A549 (cell line): Measurements from ENCODE around the gene RANBP3. TPM values are rescaled to one million over a fixed set of nuclear protein-coding genes. Genes with fewer than 3 reads are reported as not detected.
"Not testable (repeated sequence)": the region's sequence is repeated elsewhere in the genome, so short reads cannot be mapped to it uniquely, and the experiment has no call there.

Experiments used
- ATAC-seq, 2 experiments: fragments of 200-7000 bp in 1 of 2; fragments of >200 bp in 1 of 2; cut with Nextera tagmentation in 1 of 2; cut with Tn5 transposase in 1 of 2; 3 replicates each; pipeline versions ENCODE4 v1.8.0 to v1.9.1; 2018 to 2020; ENCODE audit warnings: mild to moderate bottlenecking in 1 of 2, moderate library complexity in 1 of 2
- CTCF ChIA-PET: fragments of 300-600 bp; sonication (Branson Sonifier 250); formaldehyde crosslinking; extraction: SDS; loops from one replicate; lab custom pipeline; 2021; ENCODE audit warnings: antibody characterized with exemption, inconsistent platforms; lab: Yijun Ruan, JAX
- POLR2A ChIA-PET: fragments of 350-600 bp; formaldehyde crosslinking; extraction: SDS; loops from one replicate; lab custom pipeline; 2021; ENCODE audit warnings: antibody characterized with exemption, inconsistent platforms; lab: Yijun Ruan, JAX
- DNase-seq, 2 experiments: peaks; one replicate each; pipeline versions ENCODE4 v3.0.0 to v3.0.0-alpha.2; 2011 to 2016; ENCODE audit warnings: low read depth in 1 of 2, low spot score in 1 of 2
- FAIRE-seq: peaks from 2 replicates; lab custom pipeline; 2011; peaks lifted over from hg19 to GRCh38; lab: Jason Lieb, UNC
- H3K27ac ChIP-seq, 2 experiments: fragments of >200 bp; sonication (Bioruptor Twin); formaldehyde crosslinking; 3 replicates each; pipeline ENCODE4 v1.5.1; 2016 to 2017
- H3K4me1 ChIP-seq: fragments of >200 bp; sonication (Bioruptor Twin); formaldehyde crosslinking; 3 replicates; pipeline ENCODE4 v1.6.1; 2016
- H3K4me2 ChIP-seq: fragments of >200 bp; sonication (Bioruptor Twin); formaldehyde crosslinking; 3 replicates; pipeline ENCODE4 v1.6.1; 2016
- H3K4me3 ChIP-seq: fragments of >200 bp; sonication (Bioruptor Twin); formaldehyde crosslinking; 3 replicates; pipeline ENCODE4 v1.5.1; 2016
- H3K9me3 ChIP-seq: fragments of >200 bp; sonication (Bioruptor Twin); formaldehyde crosslinking; 3 replicates; pipeline ENCODE4 v1.6.1; 2016
- CBX8 ChIP-seq: fragments of 200-600 bp; sonication (generic); IDR thresholded peaks from 2 replicates; pipeline ENCODE4 v1.6.1; 2016
- EHF ChIP-seq: fragments of 250-450 bp; sonication (Bioruptor Pico); IDR thresholded peaks from 2 replicates; pipeline ENCODE4 v1.5.0; 2020; ENCODE audit warnings: mild to moderate bottlenecking
- EHMT2 ChIP-seq: fragments of 200-600 bp; sonication (generic); IDR thresholded peaks from 2 replicates; pipeline ENCODE4 v1.6.1; 2016; ENCODE audit warnings: antibody characterized with exemption, low read depth, mild to moderate bottlenecking, moderate library complexity
- ELK1 ChIP-seq: fragments of 150-350 bp; IDR thresholded peaks from 2 replicates; pipeline ENCODE4 v1.6.1; 2014; ENCODE audit warnings: low read depth, mild to moderate bottlenecking, low read length
- ESRRA ChIP-seq: fragments of 150-350 bp; IDR thresholded peaks from 2 replicates; pipeline ENCODE4 v1.6.1; 2014; ENCODE audit warnings: mild to moderate bottlenecking, low read length, borderline replicate concordance
- FOSB ChIP-seq: fragments of 250-450 bp; sonication (Bioruptor Pico); IDR thresholded peaks from 2 replicates; pipeline ENCODE4 v1.5.0; 2020; ENCODE audit warnings: mild to moderate bottlenecking, moderate library complexity
- HOXB5 ChIP-seq: fragments of 250-450 bp; sonication (Bioruptor Pico); IDR thresholded peaks from 2 replicates; pipeline ENCODE4 v1.5.0; 2020; ENCODE audit warnings: mild to moderate bottlenecking, moderate library complexity
- MAFK ChIP-seq: fragments of 450-650 bp; IDR thresholded peaks from 2 replicates; pipeline ENCODE4 v1.6.1; 2014; ENCODE audit not compliant: partially characterized antibody
- NR3C1 ChIP-seq: fragments of >200 bp; sonication (Bioruptor Twin); formaldehyde crosslinking; IDR thresholded peaks from 3 replicates; pipeline ENCODE4 v1.6.1; 2017
- POLR2A ChIP-seq: IDR thresholded peaks from 2 replicates; pipeline ENCODE4 v1.6.1; 2012; ENCODE audit warnings: mild to moderate bottlenecking, low read length
- RAD21 ChIP-seq, 2 experiments: fragments of >200 bp in 1 of 2; sonication (Bioruptor Twin) in 1 of 2; formaldehyde crosslinking in 1 of 2; IDR thresholded peaks in 1 of 2; conservative IDR thresholded peaks in 1 of 2; 2 replicates in 1 of 2; 3 replicates in 1 of 2; pipeline ENCODE4 v1.6.1; 2012 to 2018; ENCODE audit warnings: inconsistent platforms in 1 of 2
- RARB ChIP-seq: fragments of 250-450 bp; sonication (Bioruptor Pico); IDR thresholded peaks from 2 replicates; pipeline ENCODE4 v1.8.0; 2021; ENCODE audit warnings: mild to moderate bottlenecking, moderate library complexity
- RNF2 ChIP-seq: fragments of 200-600 bp; sonication (generic); IDR thresholded peaks from 2 replicates; pipeline ENCODE4 v1.6.1; 2016; ENCODE audit warnings: low read depth, mild to moderate bottlenecking, antibody characterized with exemption, moderate library complexity, borderline replicate concordance
- ZC3H11A ChIP-seq: fragments of 450-650 bp; IDR thresholded peaks from 2 replicates; pipeline ENCODE4 v1.6.1; 2014; ENCODE audit warnings: antibody characterized with exemption, mild to moderate bottlenecking
- ZSCAN20 ChIP-seq: fragments of 250-450 bp; sonication (Bioruptor Pico); IDR thresholded peaks from 2 replicates; pipeline ENCODE4 v1.8.0; 2022; ENCODE audit warnings: mild to moderate bottlenecking, moderate library complexity
- WGBS: methylation state at CpG from one replicate; pipeline ENCODE4 v1.1.6; 2017; ENCODE audit errors: missing lambda C conversion rate; 5-methylcytosine and 5-hydroxymethylcytosine counted together
- polyA plus RNA-seq, 4 experiments: library from polyadenylated mRNA; depleted of rRNA in 3 of 4; stranded (reverse); fragments of >200 nt; fragmentation: RNase III in 1 of 4; extraction: RNeasy Plus Mini Kit Qiagen cat#74134 plus additional on column Dnase treatment in 1 of 4; gene quantifications; 2 replicates in 3 of 4; 3 replicates in 1 of 4; pipeline ENCODE4 v1.2.3, GENCODE V29; 2011 to 2017
- TF ChIP-seq, protein P1 (sequence below): IDR thresholded peaks from 2 replicates; pipeline ENCODE4 v1.6.1; 2012; ENCODE audit warnings: low read depth, borderline replicate concordance
- TF ChIP-seq, protein P2 (sequence below): IDR thresholded peaks from 2 replicates; pipeline ENCODE4 v1.6.1; 2012

The RANBP3 gene
- polyA plus RNA-seq, 2 of the 4 experiments (the other 2 are of a cell fraction) = 39.2 to 53.5 TPM

DNA sequence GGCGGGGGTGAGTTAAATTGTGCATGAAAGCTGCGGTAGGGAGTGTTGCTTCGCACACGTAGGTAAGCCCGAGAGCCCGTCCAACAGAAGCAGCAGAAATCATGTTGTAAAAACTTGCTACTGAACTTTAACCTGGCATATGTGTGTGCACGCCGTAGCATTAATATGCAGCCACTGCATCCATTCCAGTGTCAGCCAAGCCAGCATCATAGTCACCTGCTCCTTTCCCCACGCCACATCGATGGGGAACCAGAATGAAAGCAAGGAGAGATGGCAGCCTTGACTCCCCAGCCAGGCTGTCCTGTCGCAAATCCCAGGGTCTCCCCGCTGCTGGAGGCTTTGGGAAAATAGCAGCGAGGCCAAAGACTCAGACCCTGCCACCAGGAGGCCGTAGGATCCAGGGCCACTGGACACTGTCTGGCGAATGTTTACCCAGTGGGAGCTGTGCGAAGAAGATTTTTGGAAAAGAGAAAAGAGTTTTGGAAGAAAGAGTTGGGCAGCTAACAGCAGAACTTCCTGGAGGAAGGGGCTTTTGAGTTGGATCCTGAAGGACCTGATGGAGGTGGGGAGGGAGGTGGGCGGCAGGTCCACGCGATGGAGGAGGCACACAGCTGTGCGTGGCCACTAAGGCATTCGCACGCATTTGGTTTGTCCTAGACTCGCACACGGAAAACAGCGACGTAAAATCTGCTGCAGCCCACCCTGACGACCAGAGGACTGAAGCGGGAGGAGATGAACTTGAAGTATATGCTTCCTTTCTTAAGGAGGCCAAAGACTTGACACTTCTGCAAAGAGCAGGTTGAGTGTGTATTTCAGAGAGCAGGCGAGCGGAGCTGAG is 48.7 kb upstream of the RANBP3 start:
- ATAC-seq (no peak), FAIRE-seq (no peak), DNase-seq (no peak)
- Histone ChIP-seq H3K4me3 (no peak overlapping the region), H3K4me2 (no peak overlapping the region), H3K27ac (no peak overlapping the region), H3K4me1 (no peaks in the 10 kb centered on the region), H3K9me3 (no peaks in the 10 kb centered on the region)
- WGBS = 91% methylated on average over 30 of the region's 30 CpGs
- ChIA-PET POLR2A (no interaction called here), CTCF (interaction anchor here (0.6 to 2.5 kb wide), 7 partner anchors 10 to 861 kb away, joined by 3 to 7 read pairs (median 4); no protein-coding TSS in a partner anchor)
- TF ChIP-seq, protein P1, sequence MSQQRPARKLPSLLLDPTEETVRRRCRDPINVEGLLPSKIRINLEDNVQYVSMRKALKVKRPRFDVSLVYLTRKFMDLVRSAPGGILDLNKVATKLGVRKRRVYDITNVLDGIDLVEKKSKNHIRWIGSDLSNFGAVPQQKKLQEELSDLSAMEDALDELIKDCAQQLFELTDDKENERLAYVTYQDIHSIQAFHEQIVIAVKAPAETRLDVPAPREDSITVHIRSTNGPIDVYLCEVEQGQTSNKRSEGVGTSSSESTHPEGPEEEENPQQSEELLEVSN = no peak
- TF ChIP-seq FOSB (CRISPR knock-in tag) (no peak), EHF (no peak), NR3C1 (no peak)

DNA sequence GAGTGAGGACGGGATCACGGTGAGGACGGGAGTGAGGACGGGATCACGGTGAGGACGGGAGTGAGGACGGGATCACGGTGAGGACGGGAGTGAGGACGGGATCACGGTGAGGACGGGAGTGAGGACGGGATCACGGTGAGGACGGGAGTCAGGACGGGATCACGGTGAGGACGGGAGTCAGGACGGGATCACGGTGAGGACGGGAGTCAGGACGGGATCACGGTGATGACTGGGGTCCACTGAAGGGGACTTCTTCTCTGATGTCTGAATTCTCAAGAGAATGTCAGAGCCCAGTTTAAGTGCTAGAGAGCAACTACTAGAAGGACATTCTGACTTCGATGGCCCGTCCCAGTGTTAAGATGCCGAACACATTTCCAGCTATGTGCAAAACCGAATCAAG is 46.8 kb upstream of the RANBP3 start:
- POLR2A ChIA-PET, DNase-seq, H3K9me3 ChIP-seq, ATAC-seq, FAIRE-seq, H3K27ac ChIP-seq, H3K4me1 ChIP-seq, H3K4me3 ChIP-seq, H3K4me2 ChIP-seq: not testable (repeated sequence)
- CTCF ChIA-PET = interaction anchor here (1.5 to 1.6 kb wide), 3 partner anchors 8 to 57 kb away, joined by 4 to 5 read pairs (median 4); no protein-coding TSS in a partner anchor
- 93% methylated on average over 24 of the region's 27 CpGs for WGBS

DNA sequence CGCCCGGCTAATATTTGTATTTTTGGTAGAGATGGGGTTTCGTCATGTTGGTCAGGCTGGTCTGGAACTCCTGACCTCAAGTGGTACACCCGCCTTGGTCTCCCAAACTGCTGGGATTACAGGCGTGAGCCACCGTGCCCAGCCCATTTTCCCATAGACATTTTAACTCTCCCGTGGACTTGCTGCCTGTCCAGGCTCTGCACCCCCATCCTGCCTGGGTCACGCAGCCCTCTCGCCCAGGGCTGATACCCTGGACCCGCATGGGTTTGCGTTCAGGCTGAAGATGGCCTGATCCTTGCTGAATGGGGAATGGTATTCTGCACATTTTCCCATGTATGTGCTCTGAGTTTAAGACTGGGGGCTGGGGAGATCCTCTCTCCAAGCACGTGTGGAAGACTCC is 46.0 kb upstream of the RANBP3 start:
- CTCF ChIA-PET = interaction anchor here (0.9 to 2.4 kb wide), 6 partner anchors 11 to 102 kb away, joined by 5 to 41 read pairs (median 8); no protein-coding TSS in a partner anchor
- H3K4me3 ChIP-seq = no peak overlapping the region
- no peaks in the 10 kb centered on the region for H3K4me1 ChIP-seq
- H3K27ac ChIP-seq = no peak overlapping the region
- WGBS = 81% methylated on average over 9 of the region's 12 CpGs
- no peak for TF ChIP-seq MAFK
- no peak for TF ChIP-seq POLR2A
- TF ChIP-seq, all 56 proteins: peak for 0
- Histone ChIP-seq H3K4me2 (no peak overlapping the region), H3K9me3 (no peaks in the 10 kb centered on the region)
- POLR2A ChIA-PET = no interaction called here
- no peak for DNase-seq
- ATAC-seq = no peak
- FAIRE-seq = no peak

- H3K9me3 ChIP-seq = no peaks in the 10 kb centered on the region
- peak in 1 of 2 experiments; percentile 15; a peak in 1 of 6 replicates for ATAC-seq
Observed at GRCh38 chr19:6023085-6023682, 45.2 kb upstream of the RANBP3 start.

More at GRCh38 chr19:6023085-6023682, 45.2 kb upstream of the RANBP3 start:
- FAIRE-seq = no peak
- Histone ChIP-seq H3K27ac (no peak overlapping the region), H3K4me1 (no peaks in the 10 kb centered on the region), H3K4me3 (no peak overlapping the region), H3K4me2 (no peak overlapping the region)
- CTCF ChIA-PET = interaction anchor here (0.6 to 2.4 kb wide), 27 partner anchors 9 to 334 kb away, joined by 3 to 41 read pairs (median 5); partner anchors contain the start of genes NRTN and RANBP3
- no peak for TF ChIP-seq EHMT2
- no peak for TF ChIP-seq ZC3H11A
- TF ChIP-seq RNF2 = no peak
- TF ChIP-seq EHF = no peak
- no peak for TF ChIP-seq ESRRA
- TF ChIP-seq ELK1 = no peak
- no peak for TF ChIP-seq HOXB5 (CRISPR knock-in tag)
- no peak for TF ChIP-seq RAD21 (conservative IDR thresholded peaks at IDR 0.05 in 1 of 2, IDR thresholded peaks at IDR 0.05 in 1 of 2)
- TF ChIP-seq RARB = no peak
- no peak for TF ChIP-seq MAFK
- TF ChIP-seq ZSCAN20 (CRISPR knock-in tag) = no peak
- TF ChIP-seq, protein P2, sequence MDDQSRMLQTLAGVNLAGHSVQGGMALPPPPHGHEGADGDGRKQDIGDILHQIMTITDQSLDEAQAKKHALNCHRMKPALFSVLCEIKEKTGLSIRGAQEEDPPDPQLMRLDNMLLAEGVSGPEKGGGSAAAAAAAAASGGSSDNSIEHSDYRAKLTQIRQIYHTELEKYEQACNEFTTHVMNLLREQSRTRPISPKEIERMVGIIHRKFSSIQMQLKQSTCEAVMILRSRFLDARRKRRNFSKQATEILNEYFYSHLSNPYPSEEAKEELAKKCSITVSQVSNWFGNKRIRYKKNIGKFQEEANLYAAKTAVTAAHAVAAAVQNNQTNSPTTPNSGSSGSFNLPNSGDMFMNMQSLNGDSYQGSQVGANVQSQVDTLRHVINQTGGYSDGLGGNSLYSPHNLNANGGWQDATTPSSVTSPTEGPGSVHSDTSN = no peak
- TF ChIP-seq CBX8 = no peak
- WGBS = 69% methylated on average over 15 of the region's 21 CpGs
- POLR2A ChIA-PET = interaction anchor here (0.5 to 0.7 kb wide), 2 partner anchors 39 to 213 kb away, joined by 4 to 6 read pairs; no protein-coding TSS in a partner anchor
- DNase-seq = no peak
